Stimulated activated CD4-positive, alpha-beta T cell treated with anti-CD3 and anti-CD28 coated beads, Interleukin-12 subunit alpha, Interleukin-12 subunit beta, amount 100 ng/mL, for 24 hours (primary cell): Measurements from ENCODE around the gene RBPJL.
"Not testable (repeated sequence)": the region's sequence is repeated elsewhere in the genome, so short reads cannot be mapped to it uniquely, and the experiment has no call there.

Experiments used
- DNase-seq, 2 experiments: peaks; one replicate each; pipeline ENCODE4 v3.0.0-alpha.2; 2020; ENCODE audit warnings: low read depth in 2 of 2

Gene RBPJL

GRCh38 chr20:45342855-45343531, 36.4 kb downstream of the RBPJL start:
- no peak for DNase-seq

- no peak for DNase-seq
Measured at GRCh38 chr20:45343532-45344167, 37.0 kb downstream of the RBPJL start.

GRCh38 chr20:45344168-45344860, 37.7 kb downstream of the RBPJL start:
- DNase-seq = no peak

- no peak for DNase-seq
Measured at GRCh38 chr20:45345104-45345936, 38.7 kb downstream of the RBPJL start.

- DNase-seq = no peak
Measured at GRCh38 chr20:45346291-45346718, 39.7 kb downstream of the RBPJL start.

GRCh38 chr20:45346851-45347250, 40.2 kb downstream of the RBPJL start:
- no peak for DNase-seq

GRCh38 chr20:45347297-45347935, 40.8 kb downstream of the RBPJL start:
- no peak for DNase-seq

- DNase-seq = peak; percentile 44 to 63
Measured at GRCh38 chr20:45347936-45348778, 41.5 kb downstream of the RBPJL start, which contains the start of gene SDC4. SDC4 (minus strand) TSS chr20:45348424; CDS start chr20:45348384, 40 bp downstream.

GRCh38 chr20:45350217-45350616, 43.6 kb downstream of the RBPJL start:
- no peak for DNase-seq

- DNase-seq = not testable (repeated sequence)
Measured at GRCh38 chr20:45350795-45351194, 44.2 kb downstream of the RBPJL start.

GRCh38 chr20:45352729-45353128, 46.1 kb downstream of the RBPJL start:
- DNase-seq = no peak

- DNase-seq = no peak
Measured at GRCh38 chr20:45353746-45354145, 47.1 kb downstream of the RBPJL start.

- DNase-seq = peak in 1 of 2 experiments; percentile 36
Measured at GRCh38 chr20:45354423-45355208, 48.0 kb downstream of the RBPJL start.

GRCh38 chr20:45355209-45356084, 48.8 kb downstream of the RBPJL start:
- no peak for DNase-seq

GRCh38 chr20:45358282-45359068, 51.8 kb downstream of the RBPJL start:
- no peak for DNase-seq

- no peak for DNase-seq
Measured at GRCh38 chr20:45359069-45359405, 52.4 kb downstream of the RBPJL start.

- DNase-seq = no peak
Measured at GRCh38 chr20:45359406-45360148, 52.9 kb downstream of the RBPJL start.
